Measurements from ENCODE around the gene EPHA3.

DNA sequence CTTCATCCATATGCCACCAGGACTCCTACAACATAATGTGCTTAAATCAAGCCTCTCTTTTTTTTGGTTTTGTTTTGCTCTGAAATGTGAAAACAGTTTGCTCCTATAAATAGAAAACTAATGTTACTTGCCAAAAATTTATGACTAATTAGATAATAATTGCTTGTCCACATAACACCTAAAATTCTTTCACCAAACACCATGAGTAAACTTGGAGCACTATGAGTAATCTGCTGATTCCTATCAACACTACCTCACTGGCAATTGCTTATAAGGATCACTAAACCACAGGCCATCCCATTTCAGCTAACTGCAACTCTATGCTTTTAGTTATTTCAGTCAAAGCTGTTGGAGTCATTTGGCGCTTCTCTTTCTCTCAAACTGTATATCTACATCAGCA lies 252.7 kb downstream of the EPHA3 start:
- TF ChIP-seq TCF4 (CRISPR knock-in tag; IDR thresholded peaks at IDR 0.05; ENCODE audit: borderline replicate concordance), result no peak
- no peak for TF ChIP-seq ZNF565 (CRISPR knock-in tag; conservative IDR thresholded peaks at IDR 0.05; ENCODE audit: low read depth)
- TF ChIP-seq RARB (CRISPR knock-in tag; IDR thresholded peaks at IDR 0.05), result no peak
- TF ChIP-seq OSR1 (CRISPR knock-in tag; IDR thresholded peaks at IDR 0.05), result no peak
